MM.1S (cell line): ENCODE results near the gene PTGER1.
"Not testable (repeated sequence)": the region's sequence is repeated elsewhere in the genome, so short reads cannot be mapped to it uniquely, and the experiment has no call there.

Source experiments
- DNase-seq: peaks from one replicate; pipeline ENCODE4 v3.0.0-alpha.2; 2015
- H2AFZ ChIP-seq: fragments of 300-600 bp; sonication (generic); 2 replicates; pipeline ENCODE4 v1.6.0; 2016; ENCODE audit warnings: antibody characterized with exemption, low read length
- H3F3A ChIP-seq: fragments of 300-600 bp; sonication (generic); 2 replicates; pipeline ENCODE4 v1.6.1; 2016; ENCODE audit warnings: mild to moderate bottlenecking, antibody characterized with exemption, low read length, moderate library complexity, mixed read lengths; ENCODE audit not compliant: insufficient read depth
- H3K27ac ChIP-seq: fragments of 300-600 bp; sonication (generic); 2 replicates; pipeline ENCODE4 v1.5.1; 2016; ENCODE audit warnings: mild to moderate bottlenecking, low read length
- H3K27me3 ChIP-seq: fragments of 300-600 bp; sonication (generic); replicated peaks from 2 replicates; pipeline ENCODE4 v1.6.0; 2016; ENCODE audit warnings: low read length; ENCODE audit not compliant: insufficient read depth
- H3K36me3 ChIP-seq: fragments of 300-600 bp; sonication (generic); replicated peaks from 2 replicates; pipeline ENCODE4 v1.6.1; 2016; ENCODE audit warnings: mild to moderate bottlenecking, low read length, mixed read lengths; ENCODE audit not compliant: insufficient read depth
- H3K4me1 ChIP-seq: fragments of 300-600 bp; sonication (generic); 2 replicates; pipeline ENCODE4 v1.6.1; 2016; ENCODE audit warnings: low read length, mixed read lengths
- H3K4me2 ChIP-seq: fragments of 300-600 bp; sonication (generic); 2 replicates; pipeline ENCODE4 v1.6.0; 2016; ENCODE audit warnings: low read depth, low read length
- H3K4me3 ChIP-seq: fragments of 300-600 bp; sonication (generic); 2 replicates; pipeline ENCODE4 v1.5.1; 2016; ENCODE audit warnings: low read length, mixed read lengths
- H3K79me2 ChIP-seq: fragments of 300-600 bp; sonication (generic); 2 replicates; pipeline ENCODE4 v1.6.1; 2016; ENCODE audit warnings: mixed run types, low read length, mixed read lengths
- H3K9ac ChIP-seq: fragments of 300-600 bp; sonication (generic); 2 replicates; pipeline ENCODE4 v1.6.1; 2016; ENCODE audit warnings: low read length, mixed read lengths
- H3K9me2 ChIP-seq: fragments of 300-600 bp; sonication (generic); replicated peaks from 2 replicates; pipeline ENCODE4 v1.6.1; 2016; ENCODE audit warnings: mild to moderate bottlenecking, low read length, mixed read lengths; ENCODE audit not compliant: insufficient read depth
- H3K9me3 ChIP-seq: fragments of 300-600 bp; sonication (generic); replicated peaks from 2 replicates; pipeline ENCODE4 v1.6.1; 2016; ENCODE audit warnings: mild to moderate bottlenecking, low read length, mixed read lengths; ENCODE audit not compliant: insufficient read depth
- H4K20me1 ChIP-seq: fragments of 300-600 bp; sonication (generic); 2 replicates; pipeline ENCODE4 v1.6.1; 2016; ENCODE audit warnings: mild to moderate bottlenecking, low read length, moderate library complexity, mixed read lengths; ENCODE audit not compliant: insufficient read depth
- CTCF ChIP-seq: fragments of 300-600 bp; sonication (generic); IDR thresholded peaks from 2 replicates; pipeline ENCODE4 v1.5.1; 2016; ENCODE audit warnings: antibody characterized with exemption, low read length, mixed read lengths
- EZH2 ChIP-seq: fragments of 300-600 bp; sonication (generic); optimal IDR thresholded peaks from 2 replicates; pipeline ENCODE3; 2017; ENCODE audit warnings: low read depth, mild to moderate bottlenecking, antibody characterized with exemption, low read length, mixed read lengths
- EZH2phosphoT487 ChIP-seq: fragments of 300-600 bp; sonication (generic); IDR thresholded peaks from 2 replicates; pipeline ENCODE4 v1.6.1; 2018; ENCODE audit warnings: antibody characterized with exemption, low read length

PTGER1 gene

GRCh38 chr19:14460935-14461334 lies 14.2 kb downstream of the PTGER1 start:
- no peaks in the 10 kb centered on the region for H3K9me2 ChIP-seq
- no peak overlapping the region for H3K4me2 ChIP-seq
- no peak overlapping the region for H3K9ac ChIP-seq
- TF ChIP-seq EZH2: no peak
- TF ChIP-seq CTCF: no peak
- no peak for TF ChIP-seq EZH2phosphoT487
- H3K27ac ChIP-seq: no peak overlapping the region
- DNase-seq: no peak
- no peak overlapping the region for H3K4me3 ChIP-seq
- no peaks in the 10 kb centered on the region for H3F3A ChIP-seq
- no peaks in the 10 kb centered on the region for H3K36me3 ChIP-seq
- no peaks in the 10 kb centered on the region for H3K27me3 ChIP-seq
- H3K79me2 ChIP-seq: no peaks in the 10 kb centered on the region
- no peaks in the 10 kb centered on the region for H3K9me3 ChIP-seq
- H2AFZ ChIP-seq: no peak overlapping the region
- no peaks in the 10 kb centered on the region for H4K20me1 ChIP-seq
- H3K4me1 ChIP-seq: no peaks in the 10 kb centered on the region

- H3K27me3 ChIP-seq: no peaks in the 10 kb centered on the region
- H3K27ac ChIP-seq: no peak overlapping the region
- H3K4me3 ChIP-seq: no peak overlapping the region
- no peaks in the 10 kb centered on the region for H3K36me3 ChIP-seq
- no peak for DNase-seq
- TF ChIP-seq EZH2phosphoT487 (no peak), EZH2 (no peak), CTCF (no peak)
- H2AFZ ChIP-seq: no peak overlapping the region
- no peak overlapping the region for H3K4me2 ChIP-seq
- H3K4me1 ChIP-seq: no peaks in the 10 kb centered on the region
- H4K20me1 ChIP-seq: no peaks in the 10 kb centered on the region
- H3K9me2 ChIP-seq: no peaks in the 10 kb centered on the region
- no peaks in the 10 kb centered on the region for H3K9me3 ChIP-seq
- H3K79me2 ChIP-seq: no peaks in the 10 kb centered on the region
- no peaks in the 10 kb centered on the region for H3F3A ChIP-seq
- no peak overlapping the region for H3K9ac ChIP-seq
These were observed 15.5 kb downstream of the PTGER1 start for GRCh38 chr19:14459703-14460102.

- not testable (repeated sequence) for H2AFZ ChIP-seq, H3K9me3 ChIP-seq, H3F3A ChIP-seq, DNase-seq, H4K20me1 ChIP-seq, H3K4me1 ChIP-seq, H3K4me3 ChIP-seq, H3K9me2 ChIP-seq, H3K79me2 ChIP-seq, H3K36me3 ChIP-seq, H3K4me2 ChIP-seq, H3K27ac ChIP-seq, H3K27me3 ChIP-seq, H3K9ac ChIP-seq
These were observed 22.9 kb downstream of the PTGER1 start for GRCh38 chr19:14452303-14452702.

- H3K4me2 ChIP-seq: no peak overlapping the region
- no peaks in the 10 kb centered on the region for H3K27me3 ChIP-seq
- TF ChIP-seq CTCF (no peak), EZH2phosphoT487 (no peak), EZH2 (no peak)
- H3K36me3 ChIP-seq: no peaks in the 10 kb centered on the region; the same call in 1 of the 2 replicates
- no peaks in the 10 kb centered on the region for H3K4me1 ChIP-seq
- no peak overlapping the region for H3K9ac ChIP-seq
- no peaks in the 10 kb centered on the region for H4K20me1 ChIP-seq
- no peak for DNase-seq
- no peaks in the 10 kb centered on the region for H3F3A ChIP-seq
- H3K9me2 ChIP-seq: no peaks in the 10 kb centered on the region
- H3K4me3 ChIP-seq: no peak overlapping the region
- H3K9me3 ChIP-seq: no peaks in the 10 kb centered on the region
- H2AFZ ChIP-seq: no peak overlapping the region
- H3K79me2 ChIP-seq: no peaks in the 10 kb centered on the region
- H3K27ac ChIP-seq: no peak overlapping the region
These were observed 24.3 kb downstream of the PTGER1 start for GRCh38 chr19:14450876-14451275.
